Measurements from ENCODE around the gene HHIPL1. TPM values are rescaled to one million over a fixed set of nuclear protein-coding genes. Genes with fewer than 3 reads are reported as not detected.

Gene HHIPL1
- total and polyA plus RNA-seq, 4 experiments from 2014 or later, result 0.35 to 0.42 TPM; not detected in 2

GRCh38 chr14:99718031-99718810, 73.3 kb downstream of the HHIPL1 start:
- no peaks in the 10 kb centered on the region for H3K36me3 Mint-ChIP-seq
- POLR2A ChIA-PET (ENCODE audit: partially characterized antibody), result no interaction called here
- CTCF ChIA-PET (ENCODE audit: partially characterized antibody), result no interaction called here
- DNase-seq, result no peak
- no peaks in the 10 kb centered on the region for H3K4me1 ChIP-seq (ENCODE audit: insufficient read depth, low read length)
- no peak overlapping the region for H3K4me3 Mint-ChIP-seq
- peak overlapping the region in 1 of 7 donors; percentile 75 for H3K27ac Mint-ChIP-seq
- peaks cover 0 to 2% (median 0%) of the 10 kb centered on the region in 4 donors for H3K4me1 Mint-ChIP-seq
- no peaks in the 10 kb centered on the region for H3K27me3 ChIP-seq (ENCODE audit: insufficient read depth, low read length)
- peaks cover 5% of the 10 kb centered on the region in 2 donors for H3K27me3 Mint-ChIP-seq
- intact Hi-C loops (cut with micrococcal nuclease), result no loop called here
- no peaks in the 10 kb centered on the region for H3K36me3 ChIP-seq (ENCODE audit: insufficient read depth, low read length)
- no peak overlapping the region for H3K4me3 ChIP-seq (ENCODE audit: low read length in 2 of 2)
- no peaks in the 10 kb centered on the region for H3K9me3 ChIP-seq (ENCODE audit: control insufficient read depth in 1 of 2, low read length in 2 of 2)
- H3K9me3 Mint-ChIP-seq, result no peaks in the 10 kb centered on the region
- no peak overlapping the region for H3K27ac ChIP-seq (ENCODE audit: low read depth, low read length)

- Histone ChIP-seq H3K9me3 (ENCODE audit: control insufficient read depth in 1 of 2, low read length in 2 of 2) (no peaks in the 10 kb centered on the region), H3K36me3 (ENCODE audit: insufficient read depth, low read length) (no peaks in the 10 kb centered on the region), H3K27ac (ENCODE audit: low read depth, low read length) (no peak overlapping the region), H3K27me3 (ENCODE audit: insufficient read depth, low read length) (no peaks in the 10 kb centered on the region), H3K4me3 (ENCODE audit: low read length in 2 of 2) (no peak overlapping the region), H3K4me1 (ENCODE audit: insufficient read depth, low read length) (no peaks in the 10 kb centered on the region)
- intact Hi-C loops (cut with micrococcal nuclease), result no loop called here
- ChIA-PET POLR2A (ENCODE audit: partially characterized antibody) (no interaction called here), CTCF (ENCODE audit: partially characterized antibody) (no interaction called here)
- Mint-ChIP-seq H3K27ac (no peak overlapping the region), H3K9me3 (no peaks in the 10 kb centered on the region), H3K4me3 (no peak overlapping the region), H3K36me3 (no peaks in the 10 kb centered on the region), H3K27me3 (peaks cover 4 to 6% of the 10 kb centered on the region in 2 donors), H3K4me1 (peaks cover 0 to 2% (median 0%) of the 10 kb centered on the region in 4 donors)
- DNase-seq, result no peak
Observed at GRCh38 chr14:99718811-99719192, 73.9 kb downstream of the HHIPL1 start.

GRCh38 chr14:99720941-99721791, 76.2 kb downstream of the HHIPL1 start:
- peaks cover 0 to 2% (median 0%) of the 10 kb centered on the region in 4 donors for H3K4me1 Mint-ChIP-seq
- Histone ChIP-seq H3K27ac (ENCODE audit: low read depth, low read length) (no peak overlapping the region), H3K9me3 (ENCODE audit: control insufficient read depth in 1 of 2, low read length in 2 of 2) (no peaks in the 10 kb centered on the region), H3K27me3 (ENCODE audit: insufficient read depth, low read length) (no peaks in the 10 kb centered on the region), H3K36me3 (ENCODE audit: insufficient read depth, low read length) (no peaks in the 10 kb centered on the region), H3K4me1 (ENCODE audit: insufficient read depth, low read length) (no peaks in the 10 kb centered on the region), H3K4me3 (ENCODE audit: low read length in 2 of 2) (no peak overlapping the region)
- H3K9me3 Mint-ChIP-seq, result no peaks in the 10 kb centered on the region
- H3K4me3 Mint-ChIP-seq, result no peak overlapping the region
- H3K36me3 Mint-ChIP-seq, result no peaks in the 10 kb centered on the region
- intact Hi-C loops (cut with micrococcal nuclease), result no loop called here
- ChIA-PET POLR2A (ENCODE audit: partially characterized antibody) (no interaction called here), CTCF (ENCODE audit: partially characterized antibody) (interaction anchor here (0.7 to 1.2 kb wide), 2 partner anchors 9 to 1825 kb away, joined by 4 to 5 read pairs; no protein-coding TSS in a partner anchor)
- no peak for DNase-seq
- peaks cover 4 to 12% of the 10 kb centered on the region in 2 donors for H3K27me3 Mint-ChIP-seq
- no peak overlapping the region for H3K27ac Mint-ChIP-seq

- no peak overlapping the region for H3K27ac Mint-ChIP-seq
- no peaks in the 10 kb centered on the region for H3K36me3 Mint-ChIP-seq
- no peaks in the 10 kb centered on the region for H3K9me3 Mint-ChIP-seq
- Histone ChIP-seq H3K9me3 (ENCODE audit: control insufficient read depth in 1 of 2, low read length in 2 of 2) (no peaks in the 10 kb centered on the region), H3K27me3 (ENCODE audit: insufficient read depth, low read length) (no peaks in the 10 kb centered on the region), H3K27ac (ENCODE audit: low read depth, low read length) (no peak overlapping the region), H3K36me3 (ENCODE audit: insufficient read depth, low read length) (no peaks in the 10 kb centered on the region), H3K4me3 (ENCODE audit: low read length in 2 of 2) (no peak overlapping the region), H3K4me1 (ENCODE audit: insufficient read depth, low read length) (no peaks in the 10 kb centered on the region)
- no peak for DNase-seq
- intact Hi-C loops (cut with micrococcal nuclease), result no loop called here
- H3K27me3 Mint-ChIP-seq, result peaks cover 3 to 14% of the 10 kb centered on the region in 2 donors
- POLR2A ChIA-PET (ENCODE audit: partially characterized antibody), result no interaction called here
- H3K4me1 Mint-ChIP-seq, result no peaks in the 10 kb centered on the region
- H3K4me3 Mint-ChIP-seq, result no peak overlapping the region
- CTCF ChIA-PET (ENCODE audit: partially characterized antibody), result no interaction called here
Observed at GRCh38 chr14:99721792-99722516, 77.0 kb downstream of the HHIPL1 start.

GRCh38 chr14:99722741-99723140, 77.8 kb downstream of the HHIPL1 start:
- Mint-ChIP-seq H3K4me3 (no peak overlapping the region), H3K27me3 (peaks cover 3 to 17% of the 10 kb centered on the region in 2 donors), H3K4me1 (no peaks in the 10 kb centered on the region), H3K27ac (no peak overlapping the region), H3K36me3 (no peaks in the 10 kb centered on the region), H3K9me3 (no peaks in the 10 kb centered on the region)
- H3K27me3 ChIP-seq (ENCODE audit: insufficient read depth, low read length), result no peaks in the 10 kb centered on the region
- intact Hi-C loops (cut with micrococcal nuclease), result no loop called here
- no peaks in the 10 kb centered on the region for H3K9me3 ChIP-seq (ENCODE audit: control insufficient read depth in 1 of 2, low read length in 2 of 2)
- no peak overlapping the region for H3K27ac ChIP-seq (ENCODE audit: low read depth, low read length)
- ChIA-PET POLR2A (ENCODE audit: partially characterized antibody) (no interaction called here), CTCF (ENCODE audit: partially characterized antibody) (no interaction called here)
- no peak for DNase-seq
- no peaks in the 10 kb centered on the region for H3K36me3 ChIP-seq (ENCODE audit: insufficient read depth, low read length)
- H3K4me3 ChIP-seq (ENCODE audit: low read length in 2 of 2), result no peak overlapping the region
- H3K4me1 ChIP-seq (ENCODE audit: insufficient read depth, low read length), result no peaks in the 10 kb centered on the region

GRCh38 chr14:99724196-99724891, 79.4 kb downstream of the HHIPL1 start:
- Histone ChIP-seq H3K27me3 (ENCODE audit: insufficient read depth, low read length) (no peaks in the 10 kb centered on the region), H3K36me3 (ENCODE audit: insufficient read depth, low read length) (no peaks in the 10 kb centered on the region), H3K4me1 (ENCODE audit: insufficient read depth, low read length) (no peaks in the 10 kb centered on the region), H3K4me3 (ENCODE audit: low read length in 2 of 2) (no peak overlapping the region), H3K27ac (ENCODE audit: low read depth, low read length) (no peak overlapping the region), H3K9me3 (ENCODE audit: control insufficient read depth in 1 of 2, low read length in 2 of 2) (no peaks in the 10 kb centered on the region)
- peaks cover 7 to 20% of the 10 kb centered on the region in 2 donors for H3K27me3 Mint-ChIP-seq
- POLR2A ChIA-PET (ENCODE audit: partially characterized antibody), result no interaction called here
- H3K4me1 Mint-ChIP-seq, result no peaks in the 10 kb centered on the region
- no peaks in the 10 kb centered on the region for H3K9me3 Mint-ChIP-seq
- intact Hi-C loops (cut with micrococcal nuclease), result no loop called here
- peak overlapping the region in 2 of 7 donors; percentile 29 to 71 for H3K27ac Mint-ChIP-seq
- CTCF ChIA-PET (ENCODE audit: partially characterized antibody), result no interaction called here
- H3K36me3 Mint-ChIP-seq, result no peaks in the 10 kb centered on the region
- no peak overlapping the region for H3K4me3 Mint-ChIP-seq
- DNase-seq, result no peak
